Activated naive CD8-positive, alpha-beta T cell treated with anti-CD3 and anti-CD28 coated beads, Interleukin-2, amount 10 ng/mL, durations not matched to agents 7 days and 5 days (primary cell): ENCODE results near the gene PPP2R2D. TPM values are rescaled to one million over a fixed set of nuclear protein-coding genes. Genes with fewer than 3 reads are reported as not detected.
"Not testable (repeated sequence)": the region's sequence is repeated elsewhere in the genome, so short reads cannot be mapped to it uniquely, and the experiment has no call there.

Experiments
- ATAC-seq: fragments of 150-1000 bp; cut with Tn5 transposase; one replicate; pipeline ENCODE4 v1.10.0; 2021; ENCODE audit warnings: low read depth, moderate library complexity
- POLR2A ChIA-PET: fragments of 350-600 bp; sonication (Branson Sonifier 250); formaldehyde crosslinking; loops from one replicate; lab custom pipeline; 2021; ENCODE audit warnings: antibody characterized with exemption; lab: Charles Lee
- DNase-seq: peaks from one replicate; pipeline ENCODE4 v3.0.0; 2021
- H3K27ac Mint-ChIP-seq: one replicate; pipeline ENCODE4 v1.8.0; 2022; ENCODE audit warnings: mild to moderate bottlenecking, mixed read lengths
- H3K27me3 Mint-ChIP-seq: one replicate; pipeline ENCODE4 v1.8.0; 2022; ENCODE audit warnings: mild to moderate bottlenecking, moderate library complexity, mixed read lengths
- H3K36me3 Mint-ChIP-seq: one replicate; pipeline ENCODE4 v1.8.0; 2021; ENCODE audit warnings: mild to moderate bottlenecking, mixed read lengths
- H3K4me1 Mint-ChIP-seq: one replicate; pipeline ENCODE4 v1.8.0; 2021; ENCODE audit warnings: mixed read lengths
- H3K4me3 Mint-ChIP-seq: one replicate; pipeline ENCODE4 v1.8.0; 2022; ENCODE audit warnings: mild to moderate bottlenecking, moderate library complexity, mixed read lengths
- H3K9me3 Mint-ChIP-seq: one replicate; pipeline ENCODE4 v1.8.0; 2021; ENCODE audit warnings: mixed read lengths
- total RNA-seq, 2 experiments: library from RNA; stranded (reverse); gene quantifications; one replicate each; pipeline ENCODE4 v1.2.3, GENCODE V29; 2021

Gene PPP2R2D
- total RNA-seq, 2 experiments from 2014 or later = 39.9 to 45.6 TPM

DNA sequence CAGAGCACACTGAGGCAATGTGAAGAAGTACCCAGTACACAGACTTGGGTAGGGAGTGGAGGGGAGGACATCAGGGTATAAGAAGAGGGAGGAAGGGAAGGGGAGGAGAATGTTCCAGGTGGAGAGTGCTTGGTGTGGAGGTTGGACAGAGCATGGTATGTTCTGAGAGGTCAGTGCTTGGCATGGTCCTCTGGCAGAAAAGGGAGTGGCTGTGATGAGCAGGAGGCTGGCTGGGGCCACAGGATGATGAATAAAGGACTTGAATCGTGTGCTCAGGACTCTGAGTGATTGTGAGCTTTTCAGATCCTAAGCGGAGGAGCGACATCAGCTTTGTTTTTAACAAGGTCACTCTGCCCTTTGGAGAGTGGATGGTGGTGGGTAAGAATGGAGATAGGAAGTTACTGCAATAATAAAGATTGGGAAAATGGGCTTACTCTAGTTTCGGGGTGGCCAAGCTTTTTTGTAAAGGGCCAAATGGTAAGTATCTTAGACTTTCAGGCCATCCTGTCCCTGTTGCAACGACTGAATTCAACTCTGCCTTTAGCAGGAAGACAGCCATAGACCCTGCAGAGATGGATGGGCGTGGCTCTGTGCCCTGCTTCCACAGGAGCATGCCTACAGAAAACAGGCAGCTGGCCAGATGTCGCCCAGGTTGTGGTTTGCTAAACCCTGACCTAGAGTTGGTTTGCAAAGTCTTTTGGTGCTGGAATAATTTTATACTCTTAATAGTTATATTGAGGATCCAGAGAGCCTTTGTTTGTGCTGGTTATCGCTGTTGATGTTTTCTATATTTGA, 8.4 kb downstream of the PPP2R2D start:
- Mint-ChIP-seq H3K27me3 (no peaks in the 10 kb centered on the region), H3K36me3 (peaks cover 36% of the 10 kb centered on the region), H3K9me3 (peaks cover 1% of the 10 kb centered on the region), H3K4me1 (peaks cover 56% of the 10 kb centered on the region), H3K4me3 (no peak overlapping the region), H3K27ac (no peak overlapping the region)
- DNase-seq = no peak
- POLR2A ChIA-PET = no interaction called here
- no peak for ATAC-seq

GRCh38 chr10:131909929-131910328, 9.1 kb downstream of the PPP2R2D start:
- H3K36me3 Mint-ChIP-seq = peaks cover 38% of the 10 kb centered on the region

DNA sequence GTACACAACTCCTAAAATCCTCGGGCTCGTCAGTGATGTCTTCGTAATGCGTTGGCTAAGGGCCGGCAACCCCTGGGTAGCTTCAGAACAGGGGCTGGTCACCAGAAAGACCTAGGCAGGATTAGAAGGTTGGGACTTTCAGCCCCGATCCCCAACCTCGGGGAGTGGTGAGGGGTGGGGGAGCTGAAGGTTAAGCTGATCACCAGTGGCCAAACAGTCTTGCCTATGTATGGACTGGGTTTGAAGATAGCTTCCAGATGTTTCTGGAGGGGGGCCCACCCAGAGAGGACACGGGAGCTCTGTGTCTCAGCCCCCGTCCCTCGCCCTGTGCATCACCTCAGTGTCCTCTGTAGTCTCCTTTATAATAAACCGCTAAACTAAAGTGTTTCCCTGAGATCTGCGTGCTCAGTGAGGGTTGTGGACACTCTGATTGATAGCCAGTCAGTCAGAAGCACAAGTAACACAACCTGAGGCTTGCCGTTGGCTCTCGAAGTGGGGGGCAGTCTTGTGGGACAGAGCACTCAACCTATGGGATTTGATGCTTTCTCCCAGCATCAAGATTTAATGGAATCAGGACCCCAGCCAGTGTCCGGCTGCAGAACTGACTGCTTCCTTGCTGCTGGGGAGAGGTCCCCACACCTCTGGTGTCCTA, 10.0 kb downstream of the PPP2R2D start:
- Mint-ChIP-seq H3K9me3 (peaks cover 1% of the 10 kb centered on the region), H3K36me3 (peaks cover 43% of the 10 kb centered on the region), H3K4me3 (no peak overlapping the region), H3K4me1 (peaks cover 42% of the 10 kb centered on the region), H3K27ac (no peak overlapping the region), H3K27me3 (no peaks in the 10 kb centered on the region)
- POLR2A ChIA-PET = interaction anchor here (3.9 kb wide), 1 partner anchor 10 kb away, joined by 11 read pairs; the partner anchor contains the start of gene PPP2R2D
- DNase-seq = no peak
- ATAC-seq = no peak

More at GRCh38 chr10:131909929-131910328, 9.1 kb downstream of the PPP2R2D start:
- no peak overlapping the region for H3K4me3 Mint-ChIP-seq
- ATAC-seq (no peak), DNase-seq (no peak)
- H3K9me3 Mint-ChIP-seq = peaks cover 1% of the 10 kb centered on the region
- H3K27me3 Mint-ChIP-seq = no peaks in the 10 kb centered on the region
- H3K4me1 Mint-ChIP-seq = peaks cover 48% of the 10 kb centered on the region
- POLR2A ChIA-PET = no interaction called here
- no peak overlapping the region for H3K27ac Mint-ChIP-seq

DNA sequence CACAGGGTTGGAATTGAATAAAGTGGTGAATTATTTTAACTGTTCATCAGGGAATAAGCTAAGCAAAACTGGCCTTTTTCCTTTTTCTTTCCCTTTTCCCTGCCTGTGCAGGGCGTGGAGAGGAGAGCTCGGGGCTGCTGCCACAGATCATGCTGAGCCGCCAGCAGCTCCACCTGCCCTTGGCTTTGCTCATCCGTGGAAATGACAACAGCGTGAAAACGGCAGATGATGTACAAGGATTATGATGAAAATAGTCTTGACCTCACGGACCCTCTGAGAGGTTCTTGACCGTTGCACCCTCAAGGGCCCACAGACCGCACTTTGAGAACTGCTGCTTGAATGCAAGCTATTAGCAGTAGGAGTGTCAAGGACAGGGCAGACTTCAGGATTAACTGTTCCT, 10.6 kb downstream of the PPP2R2D start:
- POLR2A ChIA-PET = interaction anchor here (3.9 kb wide), 1 partner anchor 11 kb away, joined by 11 read pairs; the partner anchor contains the start of gene PPP2R2D
- Mint-ChIP-seq H3K4me3 (no peak overlapping the region), H3K9me3 (peaks cover 1% of the 10 kb centered on the region), H3K36me3 (peaks cover 41% of the 10 kb centered on the region), H3K4me1 (peaks cover 35% of the 10 kb centered on the region), H3K27ac (no peak overlapping the region), H3K27me3 (no peaks in the 10 kb centered on the region)
- DNase-seq = no peak
- ATAC-seq = no peak

DNA sequence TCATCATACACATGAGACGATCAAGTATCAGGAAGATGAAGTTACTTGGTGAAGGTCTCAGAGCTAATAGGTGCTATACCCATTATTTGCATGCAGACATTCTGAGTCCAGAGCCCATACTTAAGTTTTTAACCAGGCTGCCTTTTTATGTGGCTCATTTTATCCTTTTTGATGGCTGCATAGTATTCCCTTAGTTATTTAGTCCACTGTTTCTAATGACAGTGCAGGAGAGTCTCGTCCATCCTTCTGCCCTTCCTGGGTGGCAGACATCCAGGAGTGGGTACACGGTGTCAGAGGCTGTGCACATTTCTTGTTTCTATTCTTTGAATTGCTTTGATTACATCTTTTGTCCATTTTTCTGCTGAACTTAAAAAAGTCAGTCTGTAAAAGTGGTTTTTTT, 11.8 kb downstream of the PPP2R2D start:
- H3K27me3 Mint-ChIP-seq = no peaks in the 10 kb centered on the region
- no peak overlapping the region for H3K27ac Mint-ChIP-seq
- H3K4me1 Mint-ChIP-seq = peaks cover 32% of the 10 kb centered on the region
- peaks cover 5% of the 10 kb centered on the region for H3K9me3 Mint-ChIP-seq
- POLR2A ChIA-PET = interaction anchor here (3.9 kb wide), 1 partner anchor 12 kb away, joined by 11 read pairs; the partner anchor contains the start of gene PPP2R2D
- no peak overlapping the region for H3K4me3 Mint-ChIP-seq
- H3K36me3 Mint-ChIP-seq = peaks cover 43% of the 10 kb centered on the region
- DNase-seq (no peak), ATAC-seq (no peak)

DNA sequence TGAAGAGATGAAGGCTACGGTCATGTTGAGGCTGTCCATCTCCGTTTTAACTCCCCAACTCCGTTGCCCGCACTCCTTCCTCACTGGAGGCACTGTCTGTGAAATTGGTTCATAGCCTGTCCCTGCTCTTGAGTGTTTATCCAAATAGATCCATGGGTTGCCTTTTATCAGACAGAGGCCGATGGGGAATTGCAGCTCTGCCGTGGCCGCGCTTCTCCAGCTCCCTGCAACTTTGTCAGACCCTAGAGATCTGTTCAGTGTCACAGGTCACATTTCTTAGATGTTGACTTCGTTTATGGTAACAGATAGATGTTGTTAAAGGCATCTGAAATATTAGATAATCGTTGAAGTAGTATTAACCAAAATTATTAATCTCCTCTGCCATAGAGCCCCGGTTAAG, 14.7 kb downstream of the PPP2R2D start:
- POLR2A ChIA-PET = no interaction called here
- Mint-ChIP-seq H3K27me3 (no peaks in the 10 kb centered on the region), H3K4me3 (no peak overlapping the region), H3K9me3 (peaks cover 5% of the 10 kb centered on the region), H3K36me3 (peaks cover 51% of the 10 kb centered on the region), H3K27ac (no peak overlapping the region), H3K4me1 (peaks cover 17% of the 10 kb centered on the region)
- ATAC-seq (no peak), DNase-seq (no peak)

GRCh38 chr10:131915990-131916766, 15.4 kb downstream of the PPP2R2D start:
- Mint-ChIP-seq H3K27me3 (no peaks in the 10 kb centered on the region), H3K4me3 (no peak overlapping the region), H3K36me3 (peaks cover 52% of the 10 kb centered on the region), H3K27ac (no peak overlapping the region), H3K9me3 (peaks cover 5% of the 10 kb centered on the region), H3K4me1 (peaks cover 17% of the 10 kb centered on the region)
- POLR2A ChIA-PET = no interaction called here
- DNase-seq = no peak
- ATAC-seq = no peak

GRCh38 chr10:131916767-131917160, 16.0 kb downstream of the PPP2R2D start:
- POLR2A ChIA-PET, ATAC-seq, DNase-seq, H3K9me3 Mint-ChIP-seq, H3K27me3 Mint-ChIP-seq, H3K4me3 Mint-ChIP-seq, H3K27ac Mint-ChIP-seq: not testable (repeated sequence)
- H3K4me1 Mint-ChIP-seq = peaks cover 17% of the 10 kb centered on the region
- peaks cover 47% of the 10 kb centered on the region for H3K36me3 Mint-ChIP-seq

- Mint-ChIP-seq H3K36me3 (peaks cover 42% of the 10 kb centered on the region), H3K4me1 (peaks cover 16% of the 10 kb centered on the region)
- POLR2A ChIA-PET, H3K9me3 Mint-ChIP-seq, H3K27ac Mint-ChIP-seq, H3K27me3 Mint-ChIP-seq, ATAC-seq, H3K4me3 Mint-ChIP-seq, DNase-seq: not testable (repeated sequence)
Observed at GRCh38 chr10:131917496-131917895, 16.7 kb downstream of the PPP2R2D start.

DNA sequence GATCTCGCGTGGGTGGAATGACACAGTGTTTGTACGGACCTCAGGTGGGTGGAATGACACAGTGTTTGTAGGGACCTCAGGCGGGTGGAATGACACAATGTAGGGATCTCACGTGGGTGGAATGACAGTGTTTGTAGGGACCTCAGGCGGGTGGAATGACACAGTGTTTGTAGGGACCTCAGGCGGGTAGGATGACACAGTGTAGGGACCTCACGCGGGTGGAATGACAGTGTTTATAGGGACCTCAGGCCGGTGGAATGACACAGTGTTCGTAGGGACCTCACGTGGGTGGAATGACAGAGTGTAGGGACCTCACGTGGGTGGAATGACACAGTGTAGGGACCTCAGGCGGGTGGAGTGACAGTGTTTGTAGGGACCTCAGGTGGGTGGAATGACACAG, 18.7 kb downstream of the PPP2R2D start:
- ATAC-seq, H3K27ac Mint-ChIP-seq, H3K9me3 Mint-ChIP-seq, H3K4me3 Mint-ChIP-seq, H3K27me3 Mint-ChIP-seq, POLR2A ChIA-PET, DNase-seq: not testable (repeated sequence)
- Mint-ChIP-seq H3K4me1 (peaks cover 12% of the 10 kb centered on the region), H3K36me3 (peaks cover 32% of the 10 kb centered on the region)

DNA sequence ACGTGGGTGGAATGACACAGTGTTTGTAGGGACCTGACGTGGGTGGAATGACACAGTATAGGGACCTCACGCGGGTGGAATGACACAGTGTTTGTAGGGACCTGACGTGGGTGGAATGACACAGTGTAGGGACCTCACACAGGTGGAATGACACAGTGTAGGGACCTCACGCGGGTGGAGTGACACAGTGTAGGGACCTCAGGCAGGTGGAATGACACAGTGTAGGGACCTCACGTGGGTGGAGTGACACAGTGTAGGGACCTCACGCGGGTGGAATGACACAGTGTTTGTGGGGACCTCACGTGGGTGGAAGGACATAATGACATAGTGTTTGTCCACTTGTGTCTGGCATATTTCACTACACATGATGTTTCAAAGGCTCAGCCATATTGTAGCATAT, 19.3 kb downstream of the PPP2R2D start:
- no peaks in the 10 kb centered on the region for H3K27me3 Mint-ChIP-seq
- no peak for ATAC-seq
- POLR2A ChIA-PET = no interaction called here
- H3K4me3 Mint-ChIP-seq = no peak overlapping the region
- DNase-seq = no peak
- peaks cover 16% of the 10 kb centered on the region for H3K4me1 Mint-ChIP-seq
- H3K36me3 Mint-ChIP-seq = peaks cover 34% of the 10 kb centered on the region
- peaks cover 7% of the 10 kb centered on the region for H3K9me3 Mint-ChIP-seq
- no peak overlapping the region for H3K27ac Mint-ChIP-seq

DNA sequence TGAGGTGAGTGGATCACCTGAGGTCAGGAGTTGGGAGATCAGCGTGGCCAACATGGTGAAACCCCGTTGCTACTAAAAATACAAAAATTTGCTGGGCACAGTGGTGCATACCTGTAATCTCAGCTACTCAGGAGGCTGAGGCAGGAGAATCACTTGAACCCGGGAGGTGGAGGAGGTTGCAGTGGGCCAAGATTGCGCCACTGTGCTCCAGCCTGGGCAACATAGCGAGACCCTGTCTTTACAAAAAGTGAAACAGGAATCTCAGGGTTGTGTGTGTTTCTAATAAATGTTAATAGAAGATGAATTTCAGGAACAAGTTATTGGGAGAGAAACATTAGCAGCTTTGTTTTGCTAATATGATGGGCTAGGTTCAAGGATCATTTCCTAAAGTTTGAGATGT, 19.9 kb downstream of the PPP2R2D start:
- Mint-ChIP-seq H3K27me3 (no peaks in the 10 kb centered on the region), H3K4me1 (peaks cover 18% of the 10 kb centered on the region)

DNA sequence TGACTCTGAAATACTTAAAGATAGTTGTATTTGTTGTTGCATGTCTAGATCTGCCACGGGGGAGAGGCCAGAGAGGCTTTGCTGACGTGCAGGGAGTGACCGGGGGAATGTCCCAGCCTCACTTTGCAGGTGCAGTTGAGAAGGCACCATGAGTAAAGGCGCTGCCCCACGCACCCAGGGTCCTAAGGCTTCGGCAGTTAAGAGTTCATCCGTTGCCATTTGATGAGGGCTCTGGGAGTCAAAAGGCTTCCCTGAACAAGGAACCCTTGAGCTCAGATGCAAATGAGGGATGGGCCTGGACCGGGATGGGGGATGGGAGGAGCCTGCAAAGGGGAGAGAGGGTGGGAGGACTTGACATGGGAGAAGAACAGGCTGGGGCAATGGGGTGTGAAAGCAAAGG, 20.4 kb downstream of the PPP2R2D start:
- ATAC-seq = no peak
- POLR2A ChIA-PET = no interaction called here
- Mint-ChIP-seq H3K27ac (no peak overlapping the region), H3K4me1 (peaks cover 18% of the 10 kb centered on the region), H3K27me3 (no peaks in the 10 kb centered on the region), H3K4me3 (no peak overlapping the region), H3K9me3 (peaks cover 12% of the 10 kb centered on the region), H3K36me3 (peaks cover 33% of the 10 kb centered on the region)
- DNase-seq = no peak

More for the DNA sequence above, 19.9 kb downstream of the PPP2R2D start:
- H3K4me3 Mint-ChIP-seq = no peak overlapping the region
- H3K9me3 Mint-ChIP-seq = peaks cover 12% of the 10 kb centered on the region
- no peak for DNase-seq
- peaks cover 34% of the 10 kb centered on the region for H3K36me3 Mint-ChIP-seq
- POLR2A ChIA-PET = no interaction called here
- no peak overlapping the region for H3K27ac Mint-ChIP-seq
- ATAC-seq = no peak
